Astrocyte (in vitro differentiated cells and primary cell): ENCODE data around the gene MYCN.

Experiments used
- CTCF ChIP-seq: IDR thresholded peaks from 2 replicates; pipeline ENCODE4 v1.5.1; 2011; ENCODE audit warnings: low read depth, mild to moderate bottlenecking, inconsistent platforms, low read length, moderate library complexity; ENCODE audit not compliant: insufficient read depth
- EZH2 ChIP-seq: IDR thresholded peaks from 2 replicates; pipeline ENCODE4 v1.6.1; 2012; ENCODE audit warnings: mild to moderate bottlenecking, low read length, inconsistent platforms; ENCODE audit not compliant: insufficient read depth

- no peak for TF ChIP-seq CTCF
- no peak for TF ChIP-seq EZH2
These were observed 32.7 kb upstream of the MYCN start for GRCh38 chr2:15907461-15908324.
